Loucy (cell line): Measurements from ENCODE around the gene AKR7A2.

Experiments used
- EZH2phosphoT487 ChIP-seq: fragments of 200-600 bp; IDR thresholded peaks from 2 replicates; pipeline ENCODE4 v1.6.1; 2018; ENCODE audit warnings: antibody characterized with exemption, mild to moderate bottlenecking, moderate library complexity, borderline replicate concordance
- TF ChIP-seq, protein P1 (sequence below): fragments of 200-600 bp; sonication (generic); conservative IDR thresholded peaks from 2 replicates; pipeline ENCODE4 v1.5.1; 2014; ENCODE audit warnings: mild to moderate bottlenecking, antibody characterized with exemption, low read length

GRCh38 chr1:19336543-19336942, 24.6 kb upstream of the AKR7A2 start:
- TF ChIP-seq, protein P1, sequence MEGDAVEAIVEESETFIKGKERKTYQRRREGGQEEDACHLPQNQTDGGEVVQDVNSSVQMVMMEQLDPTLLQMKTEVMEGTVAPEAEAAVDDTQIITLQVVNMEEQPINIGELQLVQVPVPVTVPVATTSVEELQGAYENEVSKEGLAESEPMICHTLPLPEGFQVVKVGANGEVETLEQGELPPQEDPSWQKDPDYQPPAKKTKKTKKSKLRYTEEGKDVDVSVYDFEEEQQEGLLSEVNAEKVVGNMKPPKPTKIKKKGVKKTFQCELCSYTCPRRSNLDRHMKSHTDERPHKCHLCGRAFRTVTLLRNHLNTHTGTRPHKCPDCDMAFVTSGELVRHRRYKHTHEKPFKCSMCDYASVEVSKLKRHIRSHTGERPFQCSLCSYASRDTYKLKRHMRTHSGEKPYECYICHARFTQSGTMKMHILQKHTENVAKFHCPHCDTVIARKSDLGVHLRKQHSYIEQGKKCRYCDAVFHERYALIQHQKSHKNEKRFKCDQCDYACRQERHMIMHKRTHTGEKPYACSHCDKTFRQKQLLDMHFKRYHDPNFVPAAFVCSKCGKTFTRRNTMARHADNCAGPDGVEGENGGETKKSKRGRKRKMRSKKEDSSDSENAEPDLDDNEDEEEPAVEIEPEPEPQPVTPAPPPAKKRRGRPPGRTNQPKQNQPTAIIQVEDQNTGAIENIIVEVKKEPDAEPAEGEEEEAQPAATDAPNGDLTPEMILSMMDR, result no peak
- no peak for TF ChIP-seq EZH2phosphoT487
